ENCODE results near the gene CMTM6.

The CMTM6 gene

DNA sequence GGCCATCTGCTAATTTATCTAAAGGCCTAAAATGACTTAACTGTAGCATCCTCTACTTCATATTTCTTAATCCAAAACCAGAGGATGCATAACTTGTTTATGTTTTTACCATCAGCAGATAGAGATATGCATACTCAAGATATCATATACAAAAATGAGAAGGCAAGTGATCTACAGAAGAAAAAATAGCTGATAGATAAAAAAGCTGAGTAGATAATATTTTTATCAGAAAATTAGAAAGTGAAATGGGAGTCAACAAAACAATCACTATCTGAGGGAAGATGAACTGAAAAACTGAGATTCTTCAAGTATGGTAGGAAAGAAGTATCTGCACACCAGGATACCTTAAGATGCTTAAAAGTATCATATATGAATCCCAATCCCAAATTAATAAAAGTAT lies 42.7 kb upstream of the CMTM6 start (continued):
- no peak for TF ChIP-seq WT1 (tag by site-specific recombination; IDR thresholded peaks at IDR 0.05)

DNA sequence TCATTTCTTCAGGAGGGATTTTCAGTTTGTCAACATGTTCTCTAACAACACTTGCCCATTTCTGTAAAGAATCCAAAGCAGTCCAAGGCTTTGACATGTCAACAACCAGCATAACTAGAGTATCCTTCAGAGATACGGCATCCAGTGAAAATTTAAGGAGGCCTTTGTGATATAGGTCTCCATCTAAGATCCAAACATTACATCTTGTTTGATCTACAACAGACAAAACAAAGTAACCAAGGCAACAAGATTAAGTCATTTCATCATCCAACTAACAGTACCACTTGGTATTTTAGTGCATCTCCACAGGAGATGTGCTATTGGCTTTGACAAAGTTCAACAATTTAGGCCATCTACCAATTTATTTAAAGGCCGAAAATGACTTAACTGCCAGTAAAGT lies 42.2 kb upstream of the CMTM6 start:
- POLR2A ChIA-PET = no interaction called here
- Histone ChIP-seq H3K4me3 (ENCODE audit: low read depth, low read length) (no peak overlapping the region), H3K9me3 (ENCODE audit: control insufficient read depth, insufficient read depth, low read depth, low read length) (no peaks in the 10 kb centered on the region), H3K36me3 (ENCODE audit: control insufficient read depth in 2 of 2, insufficient read depth in 1 of 2, low read length in 2 of 2) (peaks cover 0 to 8% of the 10 kb centered on the region in 2 experiments; a peak in 2 of 3 replicates), H3K4me1 (ENCODE audit: control insufficient read depth, insufficient read depth, low read length) (no peaks in the 10 kb centered on the region), H3K27ac (ENCODE audit: extremely low read depth, low read depth, low read length) (no peak overlapping the region)
- CTCF ChIA-PET = no interaction called here
- TF ChIP-seq, protein P1, sequence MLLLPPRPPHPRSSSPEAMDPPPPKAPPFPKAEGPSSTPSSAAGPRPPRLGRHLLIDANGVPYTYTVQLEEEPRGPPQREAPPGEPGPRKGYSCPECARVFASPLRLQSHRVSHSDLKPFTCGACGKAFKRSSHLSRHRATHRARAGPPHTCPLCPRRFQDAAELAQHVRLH (tag by site-specific recombination; IDR thresholded peaks at IDR 0.05) = no peak
- TF ChIP-seq ZNF391 (tag by site-specific recombination; IDR thresholded peaks at IDR 0.05; ENCODE audit: borderline replicate concordance, low read depth) = no peak
- TF ChIP-seq, protein P2, sequence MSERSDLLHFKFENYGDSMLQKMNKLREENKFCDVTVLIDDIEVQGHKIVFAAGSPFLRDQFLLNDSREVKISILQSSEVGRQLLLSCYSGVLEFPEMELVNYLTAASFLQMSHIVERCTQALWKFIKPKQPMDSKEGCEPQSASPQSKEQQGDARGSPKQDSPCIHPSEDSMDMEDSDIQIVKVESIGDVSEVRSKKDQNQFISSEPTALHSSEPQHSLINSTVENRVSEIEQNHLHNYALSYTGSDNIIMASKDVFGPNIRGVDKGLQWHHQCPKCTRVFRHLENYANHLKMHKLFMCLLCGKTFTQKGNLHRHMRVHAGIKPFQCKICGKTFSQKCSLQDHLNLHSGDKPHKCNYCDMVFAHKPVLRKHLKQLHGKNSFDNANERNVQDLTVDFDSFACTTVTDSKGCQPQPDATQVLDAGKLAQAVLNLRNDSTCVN (tag by site-specific recombination; optimal IDR thresholded peaks at IDR 0.05) = no peak
- TF ChIP-seq ZBTB8A (tag by site-specific recombination; IDR thresholded peaks at IDR 0.05) = no peak
- no peak for TF ChIP-seq BCL11A (tag by site-specific recombination; IDR thresholded peaks at IDR 0.05; ENCODE audit: low read depth)
- TF ChIP-seq ZSCAN16 (tag by site-specific recombination; IDR thresholded peaks at IDR 0.05) = no peak
- no peak for TF ChIP-seq ZNF555 (tag by site-specific recombination; conservative IDR thresholded peaks at IDR 0.05)
- no peak for TF ChIP-seq ZNF133 (tag by site-specific recombination; IDR thresholded peaks at IDR 0.05)
- TF ChIP-seq ZFP3 (tag by site-specific recombination; IDR thresholded peaks at IDR 0.05; ENCODE audit: low read depth) = no peak
- TF ChIP-seq ZNF266 (tag by site-specific recombination; IDR thresholded peaks at IDR 0.05; ENCODE audit: low read depth) = no peak
- no peak for TF ChIP-seq ZNF48 (tag by site-specific recombination; IDR thresholded peaks at IDR 0.05)
- no peak for TF ChIP-seq SCRT1 (tag by site-specific recombination; IDR thresholded peaks at IDR 0.05; ENCODE audit: borderline replicate concordance)
- no peak for TF ChIP-seq ZNF169 (tag by site-specific recombination; IDR thresholded peaks at IDR 0.05)
- TF ChIP-seq, protein P3, sequence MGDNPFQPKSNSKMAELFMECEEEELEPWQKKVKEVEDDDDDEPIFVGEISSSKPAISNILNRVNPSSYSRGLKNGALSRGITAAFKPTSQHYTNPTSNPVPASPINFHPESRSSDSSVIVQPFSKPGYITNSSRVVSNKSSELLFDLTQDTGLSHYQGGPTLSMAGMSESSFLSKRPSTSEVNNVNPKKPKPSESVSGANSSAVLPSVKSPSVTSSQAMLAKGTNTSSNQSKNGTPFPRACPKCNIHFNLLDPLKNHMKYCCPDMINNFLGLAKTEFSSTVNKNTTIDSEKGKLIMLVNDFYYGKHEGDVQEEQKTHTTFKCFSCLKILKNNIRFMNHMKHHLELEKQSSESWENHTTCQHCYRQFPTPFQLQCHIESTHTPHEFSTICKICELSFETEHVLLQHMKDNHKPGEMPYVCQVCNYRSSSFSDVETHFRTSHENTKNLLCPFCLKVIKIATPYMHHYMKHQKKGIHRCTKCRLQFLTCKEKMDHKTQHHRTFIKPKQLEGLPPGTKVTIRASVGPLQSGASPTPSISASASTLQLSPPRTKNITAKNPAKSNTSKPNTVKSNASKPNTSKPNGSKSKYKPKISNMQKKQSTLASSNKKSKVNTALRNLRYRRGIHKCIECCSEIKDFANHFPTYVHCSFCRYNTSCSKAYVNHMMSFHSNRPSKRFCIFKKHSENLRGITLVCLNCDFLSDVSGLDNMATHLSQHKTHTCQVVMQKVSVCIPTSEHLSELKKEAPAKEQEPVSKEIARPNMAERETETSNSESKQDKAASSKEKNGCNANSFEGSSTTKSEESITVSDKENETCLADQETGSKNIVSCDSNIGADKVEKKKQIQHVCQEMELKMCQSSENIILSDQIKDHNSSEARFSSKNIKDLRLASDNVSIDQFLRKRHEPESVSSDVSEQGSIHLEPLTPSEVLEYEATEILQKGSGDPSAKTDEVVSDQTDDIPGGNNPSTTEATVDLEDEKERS (tag by site-specific recombination; IDR thresholded peaks at IDR 0.05) = no peak

DNA sequence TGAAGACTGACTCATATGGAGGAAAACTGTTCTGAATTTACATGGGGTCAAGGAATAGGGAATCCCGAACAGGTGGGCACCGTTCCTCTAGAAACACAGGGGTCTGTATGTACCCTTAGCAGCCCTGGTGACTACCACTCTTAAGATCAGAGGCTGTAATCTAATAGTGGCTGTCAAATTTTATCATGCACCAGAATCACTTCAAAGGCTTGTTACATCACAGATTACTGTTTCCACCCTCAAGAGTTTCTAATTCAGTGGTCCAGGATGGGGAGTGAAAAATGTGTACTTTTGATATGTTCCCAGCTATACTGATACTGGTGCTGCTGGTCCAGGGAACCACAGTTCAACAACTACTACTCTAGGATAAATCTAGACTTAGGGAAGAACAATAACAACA lies 40.2 kb upstream of the CMTM6 start:
- ChIA-PET POLR2A (no interaction called here), CTCF (no interaction called here)
- H3K36me3 ChIP-seq (ENCODE audit: control insufficient read depth in 2 of 2, insufficient read depth in 1 of 2, low read length in 2 of 2) = peaks cover 0 to 13% of the 10 kb centered on the region in 2 experiments; a peak in 2 of 3 replicates
- no peaks in the 10 kb centered on the region for H3K9me3 ChIP-seq (ENCODE audit: control insufficient read depth, insufficient read depth, low read depth, low read length)
- TF ChIP-seq ZNF544 (tag by site-specific recombination; IDR thresholded peaks at IDR 0.05) = no peak
- no peak for TF ChIP-seq ZBTB20 (tag by site-specific recombination; IDR thresholded peaks at IDR 0.05)
- TF ChIP-seq, protein P4, sequence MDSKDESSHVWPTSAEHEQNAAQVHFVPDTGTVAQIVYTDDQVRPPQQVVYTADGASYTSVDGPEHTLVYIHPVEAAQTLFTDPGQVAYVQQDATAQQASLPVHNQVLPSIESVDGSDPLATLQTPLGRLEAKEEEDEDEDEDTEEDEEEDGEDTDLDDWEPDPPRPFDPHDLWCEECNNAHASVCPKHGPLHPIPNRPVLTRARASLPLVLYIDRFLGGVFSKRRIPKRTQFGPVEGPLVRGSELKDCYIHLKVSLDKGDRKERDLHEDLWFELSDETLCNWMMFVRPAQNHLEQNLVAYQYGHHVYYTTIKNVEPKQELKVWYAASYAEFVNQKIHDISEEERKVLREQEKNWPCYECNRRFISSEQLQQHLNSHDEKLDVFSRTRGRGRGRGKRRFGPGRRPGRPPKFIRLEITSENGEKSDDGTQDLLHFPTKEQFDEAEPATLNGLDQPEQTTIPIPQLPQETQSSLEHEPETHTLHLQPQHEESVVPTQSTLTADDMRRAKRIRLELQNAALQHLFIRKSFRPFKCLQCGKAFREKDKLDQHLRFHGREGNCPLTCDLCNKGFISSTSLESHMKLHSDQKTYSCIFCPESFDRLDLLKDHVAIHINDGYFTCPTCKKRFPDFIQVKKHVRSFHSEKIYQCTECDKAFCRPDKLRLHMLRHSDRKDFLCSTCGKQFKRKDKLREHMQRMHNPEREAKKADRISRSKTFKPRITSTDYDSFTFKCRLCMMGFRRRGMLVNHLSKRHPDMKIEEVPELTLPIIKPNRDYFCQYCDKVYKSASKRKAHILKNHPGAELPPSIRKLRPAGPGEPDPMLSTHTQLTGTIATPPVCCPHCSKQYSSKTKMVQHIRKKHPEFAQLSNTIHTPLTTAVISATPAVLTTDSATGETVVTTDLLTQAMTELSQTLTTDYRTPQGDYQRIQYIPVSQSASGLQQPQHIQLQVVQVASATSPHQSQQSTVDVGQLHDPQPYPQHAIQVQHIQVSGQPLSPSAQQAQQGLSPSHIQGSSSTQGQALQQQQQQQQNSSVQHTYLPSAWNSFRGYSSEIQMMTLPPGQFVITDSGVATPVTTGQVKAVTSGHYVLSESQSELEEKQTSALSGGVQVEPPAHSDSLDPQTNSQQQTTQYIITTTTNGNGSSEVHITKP (tag by site-specific recombination; IDR thresholded peaks at IDR 0.05) = peak; percentile 66
- H3K27ac ChIP-seq (ENCODE audit: extremely low read depth, low read depth, low read length) = no peak overlapping the region
- H3K4me3 ChIP-seq (ENCODE audit: low read depth, low read length) = no peak overlapping the region
- H3K4me1 ChIP-seq (ENCODE audit: control insufficient read depth, insufficient read depth, low read length) = no peaks in the 10 kb centered on the region

Data from HEK293 (cell line).